Right renal cortex interstitium (tissue), 3 donors: ENCODE measurements around the gene ABITRAM. TPM values are rescaled to one million over a fixed set of nuclear protein-coding genes. Genes with fewer than 3 reads are reported as not detected.
A peak's percentile ranks its signal among the peaks of the same experiment; 100 is the strongest.
"Not testable (repeated sequence)": the region's sequence is repeated elsewhere in the genome, so short reads cannot be mapped to it uniquely, and the experiment has no call there.

Source experiments
- DNase-seq, 3 donors: peaks; one replicate each; pipeline ENCODE4 v3.0.0-alpha.2; 2013; ENCODE audit warnings: low read depth in 3 of 3, low spot score in 2 of 3
- polyA plus RNA-seq, 3 donors: library from polyadenylated mRNA; unstranded; fragments of 120-200 nt; gene quantifications; one replicate each; pipeline ENCODE4 v1.2.1, GENCODE V29; 2013; ENCODE audit not compliant: insufficient read length in 3 of 3

ABITRAM gene
- polyA plus RNA-seq, 3 donors = 30.1 to 33.2 (median 31.0) TPM

DNA sequence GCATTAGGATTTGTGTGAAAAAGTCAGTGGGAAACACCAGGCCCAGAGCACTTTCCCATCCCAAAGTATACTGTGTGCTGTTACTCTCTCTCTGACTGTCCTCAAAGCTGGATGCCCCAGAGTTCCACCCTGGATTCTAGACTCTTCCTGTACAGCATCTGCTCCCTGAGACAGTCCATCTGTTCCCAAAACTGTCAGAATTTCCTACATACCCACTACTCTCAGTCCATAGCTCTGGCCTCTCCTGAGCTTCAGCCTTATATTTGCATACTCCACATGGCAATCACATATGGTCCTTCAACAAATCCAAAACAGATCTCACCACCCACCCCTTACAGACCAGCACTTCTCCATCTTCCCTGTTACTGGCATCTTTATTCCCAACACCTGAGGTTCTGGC is 9.7 kb upstream of the ABITRAM start:
- DNase-seq = no peak

DNA sequence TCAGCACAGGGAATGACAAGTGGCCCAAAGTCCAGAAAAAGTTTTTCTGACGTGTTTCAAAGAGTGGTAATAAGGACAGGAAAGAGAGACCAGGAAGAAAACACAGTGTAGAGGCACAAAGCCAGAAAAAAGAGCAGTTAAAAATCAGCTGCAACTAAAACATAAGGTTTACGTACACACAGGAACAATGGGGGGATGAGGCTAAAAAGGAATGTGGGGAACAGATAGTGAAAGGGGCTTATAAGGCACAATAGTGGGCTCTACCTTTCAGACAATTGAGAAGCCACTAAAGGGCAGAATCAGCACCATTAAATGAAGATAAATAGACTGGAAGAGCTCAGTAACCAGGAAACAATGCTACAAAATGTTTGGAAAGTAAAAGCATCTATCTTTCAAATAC is 5.8 kb upstream of the ABITRAM start:
- DNase-seq = no peak

DNA sequence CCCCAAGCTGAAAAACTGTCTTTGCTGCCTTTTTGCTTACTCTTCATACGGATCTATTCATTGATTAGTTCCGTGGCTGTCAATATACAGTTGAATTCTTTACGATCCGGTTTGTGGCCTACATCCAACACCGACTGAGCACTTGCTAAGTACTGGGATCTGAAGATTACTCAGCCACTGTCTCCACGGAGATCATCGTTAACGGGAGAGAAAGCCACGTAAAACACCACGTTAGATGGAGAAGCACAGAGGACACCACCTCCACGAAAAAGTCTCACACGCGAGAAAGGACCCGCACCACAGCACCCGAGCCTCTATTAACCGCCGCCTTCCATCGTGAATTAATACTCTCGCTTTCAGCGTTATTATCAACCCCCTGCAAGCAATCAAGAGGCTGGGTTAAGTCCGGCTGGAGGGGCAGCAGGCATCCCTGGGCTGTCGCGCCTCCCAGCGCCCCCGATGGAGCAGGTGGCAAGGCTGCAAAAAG is 926 bp upstream of the ABITRAM start:
- no peak for DNase-seq

DNA sequence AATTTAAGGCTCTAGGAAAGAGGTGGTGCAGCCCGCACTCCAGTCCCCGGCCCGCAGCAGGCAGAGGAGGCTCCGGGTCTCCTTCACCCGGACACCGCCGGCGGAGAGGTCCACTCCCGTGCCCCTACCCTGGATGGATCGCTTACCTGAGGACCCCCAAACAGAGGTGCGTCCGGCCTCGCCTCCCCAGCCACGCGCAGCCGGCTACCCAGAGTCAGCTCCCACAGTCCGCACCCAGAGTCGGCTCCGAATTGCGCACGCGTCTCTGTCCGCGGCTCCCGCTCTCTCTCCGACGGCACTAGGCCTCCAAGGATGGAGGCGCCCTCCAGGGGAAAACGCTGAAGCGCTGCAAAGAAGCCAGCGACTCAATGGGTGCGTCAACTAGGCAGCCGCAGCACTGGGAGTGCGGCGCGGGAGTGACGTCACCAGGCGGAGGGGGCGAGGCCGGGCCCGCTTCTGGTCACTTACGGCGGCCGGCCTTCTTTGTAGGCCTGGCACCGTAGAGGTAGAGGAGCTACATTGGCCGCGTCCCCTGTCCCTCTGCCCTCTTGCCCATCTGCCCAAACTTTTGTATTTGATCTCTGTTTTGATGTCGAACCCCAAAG is 380 bp upstream of the ABITRAM start, which contains the start of gene ELP1:
TSS of gene ELP1 (minus strand) at position 407 of the 605 bp plus-strand sequence. CDS start 2,978 bp downstream, outside the sequence.
- peak; percentile 74 to 88 (median 77) for DNase-seq

DNA sequence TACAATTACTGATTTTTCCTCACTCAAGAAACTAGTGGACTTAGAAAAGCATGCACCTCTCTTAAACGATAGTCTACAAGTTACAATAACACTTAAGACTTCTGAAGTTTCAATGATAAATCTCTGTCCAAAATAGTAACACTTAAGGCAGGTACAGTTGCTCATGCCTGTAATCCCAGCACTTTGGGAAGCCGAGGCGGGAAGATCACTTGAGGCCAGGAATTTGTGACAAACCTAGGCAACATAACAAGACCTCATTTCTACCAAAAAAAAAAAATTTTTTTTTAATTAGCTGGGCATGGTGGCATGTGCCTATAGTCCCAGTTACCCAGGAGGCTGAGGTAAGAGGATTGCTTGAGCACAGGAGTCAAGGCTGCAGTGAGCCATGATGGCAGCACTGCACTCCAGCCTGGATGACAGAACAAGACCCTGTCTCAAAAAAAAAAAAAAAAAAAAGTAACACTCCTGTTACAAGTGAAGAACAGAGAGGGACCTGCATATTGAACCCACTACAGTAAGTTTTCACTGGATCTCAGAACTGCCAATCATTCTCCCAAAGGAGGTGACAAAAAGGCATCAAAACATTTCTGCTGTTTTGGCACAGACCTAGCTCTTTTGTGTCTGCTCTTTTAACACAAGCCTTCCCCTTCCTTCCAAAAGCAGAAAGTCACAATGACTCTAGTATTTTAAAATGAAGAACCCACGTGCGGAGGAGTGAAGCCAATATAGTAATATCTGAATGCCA is 3.5 kb downstream of the ABITRAM start:
- no peak for DNase-seq

DNA sequence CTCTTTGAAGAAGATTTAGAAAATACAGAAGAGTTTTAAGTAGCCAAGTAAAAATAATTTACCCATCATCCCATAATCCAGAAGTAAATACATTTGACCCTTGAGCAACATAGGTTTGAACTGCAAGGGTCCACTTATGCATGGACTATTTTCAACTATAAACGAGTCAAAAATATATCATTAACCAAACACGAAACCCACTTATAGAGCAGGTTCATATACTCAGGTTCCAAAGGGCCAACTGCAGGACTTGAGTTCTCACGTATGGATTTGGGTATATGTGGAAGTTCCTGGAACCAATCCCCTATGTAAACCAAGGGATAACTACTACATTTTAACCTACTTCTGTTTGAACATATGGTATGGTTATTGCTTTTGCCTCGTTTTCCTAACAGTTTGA is 5.8 kb downstream of the ABITRAM start:
- no peak for DNase-seq

DNA sequence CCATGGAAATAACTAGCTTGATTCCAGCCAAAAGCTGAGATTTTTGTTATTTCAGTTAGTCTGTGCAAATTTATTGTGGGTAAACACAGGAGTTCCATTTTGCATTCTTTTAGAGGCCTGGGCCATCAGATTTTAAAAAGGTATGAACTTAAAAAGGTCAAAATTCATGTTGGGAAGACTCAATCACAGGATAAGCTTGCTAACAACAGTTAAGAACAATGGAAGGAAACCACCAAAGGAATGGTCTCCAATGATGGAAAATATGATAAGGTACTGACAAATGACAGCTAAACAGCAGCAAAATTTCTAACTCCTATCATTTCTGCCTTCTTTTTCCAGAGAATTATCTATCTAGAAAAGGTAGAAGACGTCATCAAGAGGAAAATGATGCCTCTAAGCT is 16.0 kb downstream of the ABITRAM start:
- DNase-seq = no peak

DNA sequence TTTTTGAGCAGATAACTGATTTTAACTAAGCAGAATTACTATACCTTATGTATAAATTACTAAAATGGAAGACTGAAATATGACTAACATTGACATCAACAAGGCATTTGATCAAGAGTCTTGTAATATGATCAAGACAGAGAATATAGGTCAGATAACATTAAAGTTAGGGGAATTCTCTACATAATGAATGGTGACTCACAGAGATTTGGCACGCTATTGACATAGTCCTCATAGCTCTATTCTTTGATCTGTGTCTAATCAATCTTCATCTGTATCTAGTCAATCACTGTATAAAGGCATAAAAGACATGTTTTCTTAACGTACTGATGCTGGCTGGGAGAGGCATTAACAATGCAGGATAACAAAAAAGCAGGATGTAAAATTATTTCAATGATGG is 17.4 kb downstream of the ABITRAM start:
- DNase-seq = no peak

DNA sequence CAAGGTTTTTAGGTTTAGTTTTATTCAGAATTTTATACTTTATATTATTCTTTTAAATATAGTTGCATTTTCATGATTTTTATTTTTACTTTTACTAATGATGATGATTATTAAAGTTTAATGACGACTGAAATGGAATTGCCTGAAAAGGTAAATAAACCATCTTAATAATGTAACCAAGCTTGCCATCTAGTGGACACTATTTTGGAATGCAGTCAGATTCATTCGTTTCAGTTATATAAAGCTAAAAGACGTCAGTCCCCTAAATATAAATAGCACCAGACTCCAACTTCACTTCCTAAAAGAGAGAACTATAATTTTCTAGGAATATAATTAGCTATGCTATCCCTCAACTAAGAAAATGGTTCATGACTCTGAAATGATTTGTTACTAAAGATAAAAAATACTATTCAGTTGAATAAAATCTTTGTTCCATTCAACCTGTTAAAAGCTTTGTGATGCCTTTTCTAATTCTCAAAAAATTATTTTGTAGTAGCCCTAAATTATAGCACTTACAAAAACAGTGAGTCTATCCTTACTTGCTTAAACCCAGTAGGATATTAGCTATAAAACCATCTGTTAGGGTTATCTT is 19.9 kb downstream of the ABITRAM start:
- no peak for DNase-seq

DNA sequence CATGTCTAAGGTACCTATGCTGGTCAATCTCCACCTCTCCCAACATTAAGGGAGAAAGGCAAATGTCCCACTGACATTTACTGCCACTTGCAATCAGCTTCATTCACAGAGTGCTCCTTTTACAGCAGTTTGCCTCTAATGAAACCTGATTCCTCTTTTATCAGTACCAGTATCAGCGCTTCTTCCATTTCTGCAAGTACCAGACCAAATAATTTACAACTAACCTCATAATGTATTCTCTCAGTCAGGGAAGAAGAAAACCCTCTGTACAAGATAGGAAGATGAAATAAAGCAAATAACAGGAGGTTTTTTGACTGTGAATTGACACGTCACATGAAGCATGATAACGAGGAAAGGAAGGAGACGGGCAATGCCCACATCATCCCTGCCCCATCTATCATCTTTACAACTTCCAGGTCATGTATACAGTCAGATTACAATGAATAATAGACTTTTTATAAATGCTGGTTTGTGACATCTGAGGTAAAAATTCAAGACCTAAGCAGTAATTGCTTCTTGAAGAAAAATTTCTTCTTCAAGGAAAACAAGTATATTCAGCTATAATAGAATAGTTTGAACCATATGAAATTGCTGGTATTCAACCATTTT is 21.9 kb downstream of the ABITRAM start:
- no peak for DNase-seq

DNA sequence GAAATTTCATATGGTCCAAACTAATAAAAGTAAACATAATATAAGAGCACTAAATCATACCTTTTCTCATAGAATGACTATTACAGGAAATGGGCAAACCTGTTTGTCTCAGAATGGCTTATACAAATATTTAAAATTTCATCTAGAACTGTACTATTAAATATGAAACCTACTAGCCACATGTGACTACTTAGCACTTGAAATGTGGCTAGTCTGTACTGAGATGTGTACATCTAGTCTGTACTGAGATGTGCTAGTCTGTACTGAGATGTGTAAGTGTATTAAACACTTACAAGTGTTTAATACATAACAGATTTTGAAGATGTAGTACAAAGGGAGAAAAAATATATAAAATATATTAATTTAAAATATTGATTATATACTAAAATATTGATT is 22.4 kb downstream of the ABITRAM start:
- DNase-seq = no peak

DNA sequence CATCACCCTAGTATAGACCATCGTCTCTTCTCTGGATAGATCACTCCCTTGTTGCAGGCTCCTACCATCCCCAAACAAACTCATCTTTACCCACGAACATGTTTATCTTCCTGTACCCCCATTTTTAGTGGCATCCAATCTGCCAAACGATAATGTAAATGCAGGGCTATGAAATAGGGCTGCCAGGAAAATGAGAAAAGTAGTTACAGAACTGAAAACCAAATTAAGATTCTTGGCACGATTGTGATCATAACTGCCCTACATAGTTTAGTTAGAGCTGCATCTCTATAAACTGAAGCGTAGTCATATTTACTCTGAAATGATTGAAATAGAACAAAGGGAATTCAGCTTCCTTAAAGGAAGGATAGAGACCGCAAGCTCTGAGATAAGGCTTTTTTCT is 26.1 kb downstream of the ABITRAM start:
- DNase-seq = no peak

DNA sequence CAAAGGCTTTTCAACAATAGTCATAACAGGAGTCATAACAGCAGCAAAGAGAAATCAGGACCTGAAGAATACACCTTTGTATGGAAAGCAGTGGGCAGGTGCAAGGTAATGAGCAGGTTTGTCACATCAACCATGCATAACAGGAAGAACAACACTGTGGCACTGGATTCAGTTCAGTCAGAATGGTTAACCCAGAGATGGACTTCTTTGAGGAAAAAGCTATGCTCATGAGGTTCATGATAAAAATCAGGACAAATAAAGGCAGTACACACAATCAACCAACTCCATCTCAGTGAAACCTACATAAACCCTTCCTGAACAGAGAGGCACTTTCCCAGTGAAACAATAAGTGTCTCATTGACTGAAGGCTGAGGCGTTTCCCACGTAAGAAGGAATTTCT is 27.0 kb downstream of the ABITRAM start:
- DNase-seq = no peak

DNA sequence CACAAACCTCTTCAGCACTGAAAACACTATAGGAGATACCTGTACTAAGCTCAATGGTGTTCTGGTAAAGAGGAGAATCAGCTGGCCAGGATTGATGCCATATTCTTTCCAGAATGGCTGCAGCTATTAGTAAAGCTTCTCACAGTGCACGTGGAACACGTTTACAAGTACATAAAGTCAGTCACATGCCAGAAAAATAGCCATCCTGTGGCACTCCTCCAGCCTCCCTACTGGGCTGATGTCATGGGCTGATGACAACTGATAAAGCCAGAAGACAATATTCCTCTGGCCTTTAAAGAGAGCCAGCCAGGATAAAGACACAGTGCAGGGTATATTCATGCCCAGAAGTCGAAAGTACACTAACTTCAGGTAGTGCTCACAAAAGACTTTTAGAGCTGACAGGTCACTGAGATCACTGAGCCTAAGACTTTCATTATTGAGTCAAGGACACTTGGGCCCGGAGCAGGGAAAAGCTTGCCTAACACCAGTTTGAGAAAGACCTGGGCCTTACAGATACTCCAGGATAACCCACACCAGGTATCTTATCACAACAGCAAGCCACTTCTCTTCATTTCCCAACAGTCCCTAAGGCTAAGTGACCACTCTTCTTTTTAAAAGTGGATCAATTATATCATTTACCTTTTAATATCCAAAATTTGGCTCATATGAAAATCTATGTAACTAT is 29.4 kb downstream of the ABITRAM start:
- DNase-seq = no peak

DNA sequence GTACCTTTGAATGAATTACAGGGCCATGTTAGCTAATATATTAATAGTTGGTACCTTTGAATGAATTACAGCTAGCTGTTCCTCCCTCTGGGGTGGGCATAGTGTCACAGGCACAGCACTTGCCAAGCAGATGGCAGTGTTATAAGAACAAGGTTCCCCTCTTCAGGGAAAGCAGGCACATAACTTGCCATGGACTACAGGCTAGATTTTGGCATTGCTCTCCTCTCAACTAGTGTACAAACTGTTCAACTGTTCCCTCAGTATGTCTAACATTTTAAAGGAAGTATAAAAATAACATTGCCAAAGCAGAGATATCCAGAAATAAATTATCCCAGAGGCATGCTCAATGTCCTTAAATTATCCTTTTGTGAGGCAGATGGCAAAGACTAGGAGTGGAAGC is 33.7 kb downstream of the ABITRAM start:
- no peak for DNase-seq

DNA sequence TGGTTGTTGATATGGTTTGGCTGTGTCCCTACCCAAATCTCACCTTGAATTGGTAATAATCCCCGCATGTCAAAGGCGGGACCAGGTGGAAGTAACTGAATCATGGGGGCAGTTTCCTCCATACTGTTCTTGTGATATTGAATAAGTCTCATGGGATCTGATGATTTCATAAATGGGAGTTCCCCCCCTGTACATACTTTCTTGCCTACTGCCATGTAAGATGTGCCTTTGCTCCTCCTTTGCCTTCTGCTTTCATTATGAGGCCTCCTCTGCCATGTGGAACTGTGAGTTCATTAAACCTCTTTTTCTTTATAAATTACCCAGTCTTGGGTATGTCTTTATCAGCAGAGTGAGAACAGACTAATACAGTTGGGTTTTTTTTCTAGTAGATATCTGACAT is 37.2 kb downstream of the ABITRAM start:
- DNase-seq = not testable (repeated sequence)

DNA sequence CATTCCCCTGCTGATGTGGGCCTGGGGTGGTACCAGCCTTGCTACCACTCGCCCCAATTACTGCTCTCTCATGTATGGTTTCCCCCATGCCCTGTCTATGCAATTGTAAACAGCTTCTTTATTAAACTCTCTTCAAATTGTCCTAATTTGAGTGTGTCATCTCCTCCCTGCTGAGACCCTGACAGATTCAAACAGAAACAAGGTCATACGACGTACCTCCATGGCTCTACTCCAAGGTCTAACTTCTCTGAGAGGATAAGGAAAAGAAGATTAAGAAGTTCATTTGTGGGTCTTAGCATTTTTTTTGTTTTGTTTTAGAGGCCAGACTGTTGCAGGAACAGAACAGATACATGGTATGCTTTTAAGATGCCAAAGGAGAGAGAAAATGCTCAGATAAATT is 38.0 kb downstream of the ABITRAM start:
- no peak for DNase-seq

DNA sequence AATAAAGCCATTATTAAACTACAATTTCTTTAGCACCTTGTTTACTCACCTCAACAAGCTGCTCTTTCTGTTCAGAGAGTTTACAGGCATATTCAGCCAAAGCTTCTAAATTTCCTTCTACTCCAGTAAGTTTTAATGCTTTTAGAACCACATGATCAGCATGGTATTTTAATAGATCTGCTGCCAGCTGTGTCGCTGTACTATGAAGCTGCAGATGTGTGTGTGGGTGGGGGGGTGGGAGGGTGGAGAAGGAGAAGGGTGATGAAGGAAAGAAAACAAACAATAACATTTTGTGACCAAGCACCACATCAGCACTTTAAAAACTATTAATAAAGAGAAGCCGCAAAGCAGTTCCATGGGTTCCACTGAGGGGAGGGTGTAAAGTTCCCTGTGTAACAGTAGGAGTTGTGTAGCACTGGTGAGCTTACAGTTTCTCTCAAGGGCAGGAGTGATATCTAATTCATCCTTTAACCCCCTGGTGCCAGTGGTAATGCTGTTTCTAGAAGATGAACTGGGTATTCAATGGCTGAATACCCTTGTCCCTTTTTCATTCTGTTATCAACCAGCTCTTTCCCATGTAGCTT is 38.5 kb downstream of the ABITRAM start:
- DNase-seq = peak in 1 of 3 donors; percentile 27

DNA sequence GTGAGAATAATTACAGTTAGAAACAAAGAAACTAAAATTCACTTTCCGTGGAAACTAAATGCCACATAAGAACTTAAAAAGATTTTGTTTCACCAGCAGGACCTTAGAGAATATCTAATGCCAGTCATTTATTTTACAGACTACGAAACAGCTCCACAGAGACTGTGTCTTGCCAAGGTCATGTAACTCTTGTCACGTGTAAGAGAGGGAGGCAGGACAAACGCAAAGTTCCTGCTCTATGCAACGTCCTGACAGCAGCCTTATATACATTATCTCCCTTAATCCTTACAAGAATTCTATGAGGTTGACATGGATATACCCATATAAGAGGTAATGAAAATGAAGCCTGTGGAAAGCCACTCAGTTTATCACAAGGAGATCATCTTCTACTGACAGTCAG is 39.7 kb downstream of the ABITRAM start:
- DNase-seq = no peak

DNA sequence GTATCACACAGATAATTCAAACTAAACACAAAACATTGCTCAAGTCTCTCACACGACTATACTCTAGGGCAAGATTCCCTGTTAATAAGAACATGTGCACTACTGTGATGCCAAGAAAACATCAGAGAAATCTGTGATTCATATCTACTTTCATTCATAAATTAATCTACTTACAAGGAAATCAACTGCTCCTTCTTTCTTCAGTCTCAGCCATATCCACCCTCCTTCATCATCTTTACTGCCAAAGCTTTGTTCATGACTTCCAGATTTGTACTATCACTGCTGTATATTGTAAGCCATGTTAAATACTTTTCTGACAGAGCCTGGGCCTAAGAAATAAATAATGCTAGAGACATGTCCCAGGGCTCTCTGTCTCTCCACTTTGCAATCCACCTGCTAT is 44.0 kb downstream of the ABITRAM start:
- no peak for DNase-seq

DNA sequence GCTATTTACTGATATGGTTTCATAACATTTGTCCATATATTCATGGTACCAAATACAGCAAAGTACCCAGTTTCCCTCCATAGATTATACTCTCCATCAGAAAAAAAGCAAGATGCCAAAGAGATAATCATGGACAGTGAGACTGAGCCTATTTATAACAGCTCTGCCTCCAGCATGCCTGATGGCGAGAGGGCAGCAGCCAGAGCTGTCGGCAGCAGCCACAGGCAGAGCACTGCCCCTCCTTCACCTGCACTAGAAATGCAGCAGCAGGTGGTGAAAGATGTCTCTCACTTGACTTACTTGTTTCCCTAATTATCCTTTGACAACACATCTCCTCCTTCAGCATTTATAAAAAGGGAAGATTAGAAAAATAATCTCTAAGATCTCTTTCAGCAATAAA is 46.7 kb downstream of the ABITRAM start:
- no peak for DNase-seq
